H9 (cell line): Measurements from ENCODE around the gene RGS6. TPM values are rescaled to one million over a fixed set of nuclear protein-coding genes. Genes with fewer than 3 reads are reported as not detected.

Experiments
- DNase-seq: peaks from one replicate; pipeline ENCODE4 v3.0.0-alpha.2; 2017
- H2AFZ ChIP-seq: one replicate; pipeline ENCODE4 v1.6.1; 2013; ENCODE audit warnings: mild to moderate bottlenecking, low read length, control low read depth, moderate library complexity
- H2AK5ac ChIP-seq: 2 replicates; pipeline ENCODE4 v1.6.1; 2013; ENCODE audit warnings: low read length, control low read depth, mixed read lengths; ENCODE audit not compliant: insufficient read length
- H2BK120ac ChIP-seq: one replicate; pipeline ENCODE4 v1.6.1; 2013; ENCODE audit warnings: low read depth, mild to moderate bottlenecking, low read length, control low read depth, inconsistent platforms; ENCODE audit not compliant: poor library complexity, severe bottlenecking
- H2BK12ac ChIP-seq: 2 replicates; pipeline ENCODE4 v1.6.1; 2013; ENCODE audit warnings: low read length, control low read depth, mixed read lengths, low read depth; ENCODE audit not compliant: insufficient read length
- H2BK15ac ChIP-seq: 2 replicates; pipeline ENCODE4 v1.6.1; 2013; ENCODE audit warnings: low read depth, low read length, control low read depth
- H2BK20ac ChIP-seq: one replicate; pipeline ENCODE4 v1.6.1; 2013; ENCODE audit warnings: low read depth, mild to moderate bottlenecking, low read length, control low read depth, inconsistent platforms; ENCODE audit not compliant: poor library complexity, severe bottlenecking
- H2BK5ac ChIP-seq: 2 replicates; pipeline ENCODE4 v1.6.1; 2013; ENCODE audit warnings: low read length, control low read depth, mixed read lengths; ENCODE audit not compliant: insufficient read length
- H3K14ac ChIP-seq: 2 replicates; pipeline ENCODE4 v1.6.1; 2013; ENCODE audit warnings: low read length, control low read depth; ENCODE audit not compliant: insufficient read depth
- H3K18ac ChIP-seq: 2 replicates; pipeline ENCODE4 v1.6.1; 2013; ENCODE audit warnings: low read depth, mild to moderate bottlenecking, mixed read lengths, low read length, control low read depth; ENCODE audit not compliant: insufficient read length
- H3K23ac ChIP-seq: 2 replicates; pipeline ENCODE4 v1.6.1; 2013; ENCODE audit warnings: low read length, control low read depth, mixed read lengths, low read depth; ENCODE audit not compliant: insufficient read length
- H3K23me2 ChIP-seq: 2 replicates; pipeline ENCODE4 v1.6.1; 2013; ENCODE audit warnings: low read depth, mild to moderate bottlenecking, mixed read lengths, low read length, control low read depth; ENCODE audit not compliant: insufficient read length, poor library complexity, severe bottlenecking
- H3K27ac ChIP-seq: 2 replicates; pipeline ENCODE4 v1.5.1; 2013; ENCODE audit warnings: low read length, control low read depth, mixed read lengths, low read depth; ENCODE audit not compliant: insufficient read length
- H3K27me3 ChIP-seq: 2 replicates; pipeline ENCODE4 v1.6.1; 2013; ENCODE audit warnings: low read length, control low read depth, inconsistent platforms; ENCODE audit not compliant: insufficient read depth
- H3K4ac ChIP-seq: 2 replicates; pipeline ENCODE4 v1.6.1; 2013; ENCODE audit warnings: low read depth, mild to moderate bottlenecking, control low read depth, inconsistent platforms, low read length, moderate library complexity
- H3K4me1 ChIP-seq: 2 replicates; pipeline ENCODE4 v1.6.1; 2013; ENCODE audit warnings: low read length, control low read depth, inconsistent platforms; ENCODE audit not compliant: insufficient read depth
- H3K4me2 ChIP-seq: 2 replicates; pipeline ENCODE4 v1.6.1; 2013; ENCODE audit warnings: low read length, control low read depth, mixed read lengths; ENCODE audit not compliant: insufficient read length, insufficient read depth
- H3K56ac ChIP-seq: 2 replicates; pipeline ENCODE4 v1.6.1; 2013; ENCODE audit warnings: low read depth, mild to moderate bottlenecking, mixed read lengths, low read length, control low read depth; ENCODE audit not compliant: insufficient read length
- H3K79me1 ChIP-seq: 2 replicates; pipeline ENCODE4 v1.6.1; 2013; ENCODE audit warnings: low read depth, mild to moderate bottlenecking, moderate library complexity, low read length, control low read depth, inconsistent platforms; ENCODE audit not compliant: insufficient read depth, poor library complexity, severe bottlenecking
- H3K79me2 ChIP-seq: 2 replicates; pipeline ENCODE4 v1.6.1; 2013; ENCODE audit warnings: low read length, control low read depth, inconsistent platforms; ENCODE audit not compliant: insufficient read depth
- H3K9ac ChIP-seq: 2 replicates; pipeline ENCODE4 v1.6.1; 2013; ENCODE audit warnings: low read length, control low read depth, mixed read lengths; ENCODE audit not compliant: insufficient read length; ENCODE audit errors: extremely low read depth
- H3K9me3 ChIP-seq: one replicate; pipeline ENCODE4 v1.6.1; 2013; ENCODE audit warnings: low read depth, low read length, inconsistent platforms; ENCODE audit not compliant: control insufficient read depth
- H3T11ph ChIP-seq: one replicate; pipeline ENCODE4 v1.6.1; 2013; ENCODE audit warnings: mild to moderate bottlenecking, low read length, control low read depth, inconsistent platforms
- H4K20me1 ChIP-seq: one replicate; pipeline ENCODE4 v1.6.1; 2013; ENCODE audit not compliant: control insufficient read depth, insufficient read length, insufficient read depth
- H4K5ac ChIP-seq: 2 replicates; pipeline ENCODE4 v1.6.1; 2013; ENCODE audit warnings: low read depth, mild to moderate bottlenecking, mixed read lengths, low read length, control low read depth; ENCODE audit not compliant: insufficient read length
- H4K8ac ChIP-seq: replicated peaks from 2 replicates; pipeline ENCODE4 v1.6.1; 2013; ENCODE audit warnings: low read length, control low read depth, mixed read lengths, low read depth; ENCODE audit not compliant: insufficient read length
- H4K91ac ChIP-seq: 2 replicates; pipeline ENCODE4 v1.6.1; 2013; ENCODE audit warnings: low read depth, mild to moderate bottlenecking, moderate library complexity, mixed read lengths, low read length, control low read depth; ENCODE audit not compliant: insufficient read length
- H3K27ac Mint-ChIP-seq, 3 experiments: 2 replicates in 2 of 3; 3 replicates in 1 of 3; pipeline ENCODE4 v1.8.0; 2020 to 2021; ENCODE audit warnings: mixed read lengths in 3 of 3, mild to moderate bottlenecking in 1 of 3, moderate library complexity in 1 of 3
- H3K27me3 Mint-ChIP-seq: 2 replicates; pipeline ENCODE4 v1.8.0; 2021; ENCODE audit warnings: low read depth, mild to moderate bottlenecking, moderate library complexity, mixed read lengths
- H3K36me3 Mint-ChIP-seq, 3 experiments: 2 replicates in 2 of 3; 3 replicates in 1 of 3; pipeline ENCODE4 v1.8.0; 2020 to 2021; ENCODE audit warnings: low read depth in 3 of 3, mixed read lengths in 3 of 3; ENCODE audit not compliant: insufficient read depth in 1 of 3
- H3K4me1 Mint-ChIP-seq, 2 experiments: 2 replicates each; pipeline ENCODE4 v1.8.0; 2020; ENCODE audit warnings: mixed read lengths in 2 of 2
- H3K4me3 Mint-ChIP-seq, 2 experiments: 2 replicates in 1 of 2; 3 replicates in 1 of 2; pipeline ENCODE4 v1.8.0; 2020 to 2021; ENCODE audit warnings: mild to moderate bottlenecking in 2 of 2, mixed read lengths in 2 of 2, moderate library complexity in 1 of 2
- H3K9me3 Mint-ChIP-seq, 2 experiments: 2 replicates in 1 of 2; 3 replicates in 1 of 2; pipeline ENCODE4 v1.8.0; 2020; ENCODE audit warnings: mild to moderate bottlenecking in 2 of 2, mixed read lengths in 2 of 2, moderate library complexity in 1 of 2
- CTCF ChIP-seq: fragments of 200-600 bp; sonication (generic); conservative IDR thresholded peaks from 3 replicates; pipeline ENCODE4 v1.8.0; 2021; ENCODE audit warnings: antibody characterized with exemption, mild to moderate bottlenecking
- WGBS: extraction: QIAGEN DNeasy Blood & Tissue Kit; methylation state at CpG from one replicate; pipeline ENCODE4 v1.1.7; 2013; ENCODE audit warnings: missing lambda C conversion rate, low lambda C conversion rate, mixed read lengths; ENCODE audit not compliant: insufficient read length; ENCODE audit errors: extremely low coverage; 5-methylcytosine and 5-hydroxymethylcytosine counted together
- total RNA-seq: library from RNA; stranded (reverse); gene quantifications from 2 replicates; pipeline ENCODE4 v1.2.1, GENCODE V29; 2021

Gene RGS6
- total RNA-seq, 1 experiment from 2014 or later: 3.0 TPM

- Histone ChIP-seq H3K23me2 (no peaks in the 10 kb centered on the region), H2AK5ac (no peak overlapping the region), H3K27me3 (no peaks in the 10 kb centered on the region), H4K5ac (no peak overlapping the region), H2BK5ac (no peak overlapping the region), H2AFZ (no peak overlapping the region), H4K91ac (no peak overlapping the region), H3K27ac (no peak overlapping the region), H2BK120ac (no peak overlapping the region), H2BK15ac (no peak overlapping the region), H3K56ac (no peak overlapping the region), H3K9ac (no peak overlapping the region), H3K18ac (no peak overlapping the region), H3K4me1 (no peaks in the 10 kb centered on the region), H4K20me1 (no peaks in the 10 kb centered on the region), H2BK20ac (no peak overlapping the region), H2BK12ac (no peak overlapping the region), H4K8ac (no peak overlapping the region), H3K4me2 (no peak overlapping the region), H3K79me2 (no peaks in the 10 kb centered on the region), H3T11ph (no peak overlapping the region), H3K23ac (no peak overlapping the region), H3K14ac (no peak overlapping the region), H3K4ac (no peak overlapping the region), H3K79me1 (no peaks in the 10 kb centered on the region), H3K9me3 (no peaks in the 10 kb centered on the region)
- no peaks in the 10 kb centered on the region for H3K4me1 Mint-ChIP-seq
- TF ChIP-seq CTCF: no peak
- no peak overlapping the region for H3K27ac Mint-ChIP-seq
- H3K9me3 Mint-ChIP-seq: no peaks in the 10 kb centered on the region
- H3K4me3 Mint-ChIP-seq: no peak overlapping the region
- no peak for DNase-seq
- WGBS: no CpG with 5 or more reads among the region's 6 CpGs
- H3K27me3 Mint-ChIP-seq: no peaks in the 10 kb centered on the region
- H3K36me3 Mint-ChIP-seq: no peaks in the 10 kb centered on the region; a peak in 1 of 7 replicates
Observed at GRCh38 chr14:72444701-72445100, 512.5 kb downstream of the RGS6 start.
